ENCODE data around the gene TMEM45A. TPM values are rescaled to one million over a fixed set of nuclear protein-coding genes. Genes with fewer than 3 reads are reported as not detected.

The TMEM45A gene
- total RNA-seq, 1 experiment from 2014 or later, result 10.1 TPM

- H2BK20ac ChIP-seq (ENCODE audit: low read depth, low read length, poor library complexity, severe bottlenecking), result no peak overlapping the region
- H3K56ac ChIP-seq (ENCODE audit: insufficient read length, low read depth, low read length), result no peak overlapping the region
- H2BK15ac ChIP-seq (ENCODE audit: low read depth, low read length), result no peak overlapping the region
- no peak for DNase-seq
- no peak overlapping the region for H3K27ac Mint-ChIP-seq
- H3T11ph ChIP-seq (ENCODE audit: low read length), result no peak overlapping the region
- H3K4me1 ChIP-seq (ENCODE audit: insufficient read depth, low read length), result no peaks in the 10 kb centered on the region
- no peaks in the 10 kb centered on the region for H3K79me2 ChIP-seq (ENCODE audit: insufficient read depth, low read length)
- no peak overlapping the region for H3K23ac ChIP-seq (ENCODE audit: insufficient read length, low read depth, low read length)
- H3K18ac ChIP-seq (ENCODE audit: insufficient read length, low read depth, low read length), result no peak overlapping the region
- peaks cover 1% of the 10 kb centered on the region; the same call in 1 of the 2 replicates for H3K27me3 Mint-ChIP-seq (ENCODE audit: low read depth)
- no peak overlapping the region for H2BK5ac ChIP-seq (ENCODE audit: insufficient read length, low read length)
- H3K27ac ChIP-seq (ENCODE audit: insufficient read length, low read depth, low read length), result no peak overlapping the region
- H3K36me3 Mint-ChIP-seq (ENCODE audit: insufficient read depth in 1 of 3, low read depth in 3 of 3), result peaks cover 0 to 2% (median 0%) of the 10 kb centered on the region in 3 experiments; a peak in 1 of 7 replicates
- H2AK5ac ChIP-seq (ENCODE audit: insufficient read length, low read length), result no peak overlapping the region
- no peak overlapping the region for H3K4ac ChIP-seq (ENCODE audit: low read depth, low read length)
- no peak overlapping the region for H2BK120ac ChIP-seq (ENCODE audit: low read depth, low read length, poor library complexity, severe bottlenecking)
- no peaks in the 10 kb centered on the region for H3K4me1 Mint-ChIP-seq
- H2BK12ac ChIP-seq (ENCODE audit: insufficient read length, low read depth, low read length), result no peak overlapping the region
- H3K9me3 ChIP-seq (ENCODE audit: control insufficient read depth, low read depth, low read length), result no peaks in the 10 kb centered on the region
- H4K91ac ChIP-seq (ENCODE audit: insufficient read length, low read depth, low read length), result no peak overlapping the region
- H3K9ac ChIP-seq (ENCODE audit: extremely low read depth, insufficient read length, low read length), result no peak overlapping the region
- no peak overlapping the region for H3K14ac ChIP-seq (ENCODE audit: insufficient read depth, low read length)
- H3K9me3 Mint-ChIP-seq, result peaks cover 7 to 10% of the 10 kb centered on the region in 2 experiments; a peak in 4 of 5 replicates
- no peak overlapping the region for H4K8ac ChIP-seq (replicated peaks; ENCODE audit: insufficient read length, low read depth, low read length)
- H4K5ac ChIP-seq (ENCODE audit: insufficient read length, low read depth, low read length), result no peak overlapping the region
- H3K4me2 ChIP-seq (ENCODE audit: insufficient read depth, insufficient read length, low read length), result no peak overlapping the region
- no peak overlapping the region for H3K4me3 Mint-ChIP-seq
- no peaks in the 10 kb centered on the region for H3K27me3 ChIP-seq (ENCODE audit: insufficient read depth, low read length)
- TF ChIP-seq, protein P1, sequence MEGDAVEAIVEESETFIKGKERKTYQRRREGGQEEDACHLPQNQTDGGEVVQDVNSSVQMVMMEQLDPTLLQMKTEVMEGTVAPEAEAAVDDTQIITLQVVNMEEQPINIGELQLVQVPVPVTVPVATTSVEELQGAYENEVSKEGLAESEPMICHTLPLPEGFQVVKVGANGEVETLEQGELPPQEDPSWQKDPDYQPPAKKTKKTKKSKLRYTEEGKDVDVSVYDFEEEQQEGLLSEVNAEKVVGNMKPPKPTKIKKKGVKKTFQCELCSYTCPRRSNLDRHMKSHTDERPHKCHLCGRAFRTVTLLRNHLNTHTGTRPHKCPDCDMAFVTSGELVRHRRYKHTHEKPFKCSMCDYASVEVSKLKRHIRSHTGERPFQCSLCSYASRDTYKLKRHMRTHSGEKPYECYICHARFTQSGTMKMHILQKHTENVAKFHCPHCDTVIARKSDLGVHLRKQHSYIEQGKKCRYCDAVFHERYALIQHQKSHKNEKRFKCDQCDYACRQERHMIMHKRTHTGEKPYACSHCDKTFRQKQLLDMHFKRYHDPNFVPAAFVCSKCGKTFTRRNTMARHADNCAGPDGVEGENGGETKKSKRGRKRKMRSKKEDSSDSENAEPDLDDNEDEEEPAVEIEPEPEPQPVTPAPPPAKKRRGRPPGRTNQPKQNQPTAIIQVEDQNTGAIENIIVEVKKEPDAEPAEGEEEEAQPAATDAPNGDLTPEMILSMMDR (conservative IDR thresholded peaks at IDR 0.05), result no peak
- no peak overlapping the region for H2AFZ ChIP-seq (ENCODE audit: low read length)
- H3K23me2 ChIP-seq (ENCODE audit: insufficient read length, low read depth, low read length, poor library complexity, severe bottlenecking), result no peaks in the 10 kb centered on the region
- no peaks in the 10 kb centered on the region for H4K20me1 ChIP-seq (ENCODE audit: control insufficient read depth, insufficient read depth, insufficient read length)
- no peaks in the 10 kb centered on the region for H3K79me1 ChIP-seq (ENCODE audit: insufficient read depth, low read depth, low read length, poor library complexity, severe bottlenecking)
These were observed 128.8 kb downstream of the TMEM45A start for GRCh38 chr3:100621251-100621650.

Other genes starting within 250 kb of the TMEM45A start
- 34.7 and 37.1 TPM in 2 replicates for gene TBC1D23, start 231.6 kb upstream of the TMEM45A start, total RNA-seq (2021)
- gene NIT2, start 157.9 kb upstream of the TMEM45A start, total RNA-seq (2021), result 26.4 and 26.6 TPM in 2 replicates
- gene TOMM70, start 91.5 kb upstream of the TMEM45A start, total RNA-seq (2021), result 53.0 and 53.6 TPM in 2 replicates
- 4.1 and 4.2 TPM in 2 replicates for gene LNP1, start 91.1 kb upstream of the TMEM45A start, total RNA-seq (2021)
- not detected in 2 replicates for gene ADGRG7, start 117.0 kb downstream of the TMEM45A start, total RNA-seq (2021)
- gene TFG, start 216.9 kb downstream of the TMEM45A start, total RNA-seq (2021), result 80.7 and 81.9 TPM in 2 replicates